Sigmoid colon (tissue), 4 donors: ENCODE results near the gene CHD5.
"Not testable (repeated sequence)": the region's sequence is repeated elsewhere in the genome, so short reads cannot be mapped to it uniquely, and the experiment has no call there.

Source experiments
- CTCF ChIP-seq, 4 experiments: fragments of 450-650 bp in 3 of 4; fragments of 200-600 bp in 1 of 4; IDR thresholded peaks; one replicate each; pipeline ENCODE4 v1.5.1; 2016 to 2019; ENCODE audit warnings: antibody characterized with exemption in 4 of 4, mild to moderate bottlenecking in 3 of 4, moderate library complexity in 2 of 4
- POLR2A ChIP-seq, 2 donors: fragments of 450-650 bp; IDR thresholded peaks; one replicate each; pipeline ENCODE4 v1.6.1; 2016; ENCODE audit warnings: antibody characterized with exemption in 2 of 2, mild to moderate bottlenecking in 2 of 2, moderate library complexity in 2 of 2
- POLR2AphosphoS5 ChIP-seq, 4 donors: sonication (generic); formaldehyde crosslinking; IDR thresholded peaks; one replicate each; pipeline ENCODE4 v1.6.1; 2017; ENCODE audit warnings: antibody characterized with exemption in 4 of 4

- TF ChIP-seq CTCF, POLR2AphosphoS5, POLR2A (IDR thresholded peaks at IDR 0.05): not testable (repeated sequence)
Measured at GRCh38 chr1:6077061-6077460, 103.1 kb downstream of the CHD5 start.
